ENCODE measurements around the gene ATP11B.

Gene ATP11B

DNA sequence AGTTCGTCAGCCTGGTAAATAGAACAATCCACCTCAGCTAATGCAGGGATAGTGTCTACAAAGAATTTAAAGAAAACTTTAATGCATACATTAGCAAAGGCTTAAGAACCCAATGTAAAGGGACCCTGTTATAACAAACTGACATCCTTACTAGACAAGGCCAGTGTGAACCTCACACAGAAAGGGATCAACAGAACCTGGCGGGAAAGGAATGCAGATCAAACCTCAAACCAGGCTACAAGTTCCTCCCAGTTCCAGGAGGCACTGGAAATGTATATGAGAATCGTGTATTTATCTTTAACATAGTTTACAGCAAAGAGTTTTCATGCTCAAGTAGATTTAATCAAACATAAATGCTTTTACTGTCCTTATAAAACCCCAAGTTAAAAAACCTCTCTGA is 37.6 kb upstream of the ATP11B start:
- Histone ChIP-seq H3K9me3 (ENCODE audit: control insufficient read depth, insufficient read depth, low read length) (no peaks in the 10 kb centered on the region), H3K9me2 (replicated peaks; ENCODE audit: control insufficient read depth, low read length) (no peaks in the 10 kb centered on the region), H4K20me1 (ENCODE audit: control insufficient read depth, insufficient read depth, low read depth, low read length) (no peaks in the 10 kb centered on the region), H3K27ac (ENCODE audit: low read depth, low read length) (no peak overlapping the region), H3F3A (ENCODE audit: control insufficient read depth, insufficient read depth) (no peaks in the 10 kb centered on the region), H3K79me2 (ENCODE audit: control insufficient read depth, low read length) (no peaks in the 10 kb centered on the region), H3K4me2 (ENCODE audit: low read length) (no peak overlapping the region), H3K4me1 (ENCODE audit: control insufficient read depth, low read length) (no peaks in the 10 kb centered on the region), H3K36me3 (ENCODE audit: control insufficient read depth, low read length) (no peaks in the 10 kb centered on the region), H3K27me3 (ENCODE audit: control insufficient read depth, low read length) (peaks cover 16% of the 10 kb centered on the region), H3K4me3 (ENCODE audit: low read length) (no peak overlapping the region)
- TF ChIP-seq CTCF (IDR thresholded peaks at IDR 0.05; ENCODE audit: low read depth, low read length, poor library complexity, severe bottlenecking): no peak
- no peak for TF ChIP-seq EZH2phosphoT487 (IDR thresholded peaks at IDR 0.05; ENCODE audit: borderline replicate concordance, low read length)

DNA sequence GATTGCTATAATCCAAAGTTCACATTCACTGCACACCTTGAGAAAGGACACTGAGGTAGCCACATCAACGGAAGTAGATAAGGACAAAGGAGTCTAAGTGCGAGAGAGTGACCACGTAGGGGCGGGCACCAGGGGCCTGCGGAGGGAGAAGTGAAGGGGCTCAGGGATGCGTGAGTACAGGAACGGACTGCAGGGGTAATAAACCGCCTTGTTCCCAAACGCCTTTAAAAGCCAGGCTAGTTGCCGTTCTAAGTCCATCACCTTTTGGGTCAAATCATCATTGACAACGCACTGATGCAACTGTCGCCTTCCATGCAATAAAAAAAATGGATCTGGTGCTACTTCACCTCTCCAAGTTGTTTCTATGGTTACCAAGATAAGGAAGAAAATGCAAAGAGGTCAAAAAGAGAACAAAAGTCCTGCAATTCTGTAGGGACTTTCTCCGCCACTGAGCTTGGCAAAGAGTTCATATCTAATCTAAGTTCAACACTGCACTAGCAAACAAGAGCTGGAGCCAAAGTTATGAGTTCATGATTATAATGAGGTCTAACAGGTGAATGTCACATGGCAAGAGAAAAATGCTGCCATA is 32.6 kb upstream of the ATP11B start:
- H3K4me1 ChIP-seq (ENCODE audit: control insufficient read depth, low read length): peaks cover 4% of the 10 kb centered on the region
- H3K27me3 ChIP-seq (ENCODE audit: control insufficient read depth, low read length): peaks cover 10% of the 10 kb centered on the region
- H3K4me3 ChIP-seq (ENCODE audit: low read length): no peak overlapping the region
- no peaks in the 10 kb centered on the region for H3K36me3 ChIP-seq (ENCODE audit: control insufficient read depth, low read length)
- no peaks in the 10 kb centered on the region for H3K79me2 ChIP-seq (ENCODE audit: control insufficient read depth, low read length)
- no peaks in the 10 kb centered on the region for H3K9me3 ChIP-seq (ENCODE audit: control insufficient read depth, insufficient read depth, low read length)
- no peak overlapping the region for H3K4me2 ChIP-seq (ENCODE audit: low read length)
- H3F3A ChIP-seq (ENCODE audit: control insufficient read depth, insufficient read depth): no peaks in the 10 kb centered on the region
- no peak overlapping the region for H3K27ac ChIP-seq (ENCODE audit: low read depth, low read length)
- no peaks in the 10 kb centered on the region for H4K20me1 ChIP-seq (ENCODE audit: control insufficient read depth, insufficient read depth, low read depth, low read length)
- no peaks in the 10 kb centered on the region for H3K9me2 ChIP-seq (replicated peaks; ENCODE audit: control insufficient read depth, low read length)
- TF ChIP-seq EZH2phosphoT487 (IDR thresholded peaks at IDR 0.05; ENCODE audit: borderline replicate concordance, low read length) (no peak), CTCF (IDR thresholded peaks at IDR 0.05; ENCODE audit: low read depth, low read length, poor library complexity, severe bottlenecking) (no peak)

GRCh38 chr3:182763896-182764295 is 29.4 kb upstream of the ATP11B start:
- no peak overlapping the region for H3K4me2 ChIP-seq (ENCODE audit: low read length)

GRCh38 chr3:182765287-182765686 is 28.0 kb upstream of the ATP11B start:
- no peak for TF ChIP-seq CTCF (IDR thresholded peaks at IDR 0.05; ENCODE audit: low read depth, low read length, poor library complexity, severe bottlenecking)

More at GRCh38 chr3:182763896-182764295, 29.4 kb upstream of the ATP11B start:
- TF ChIP-seq EZH2phosphoT487 (IDR thresholded peaks at IDR 0.05; ENCODE audit: borderline replicate concordance, low read length): no peak
- Histone ChIP-seq H3K79me2 (ENCODE audit: control insufficient read depth, low read length) (no peaks in the 10 kb centered on the region), H3K4me1 (ENCODE audit: control insufficient read depth, low read length) (peaks cover 14% of the 10 kb centered on the region), H3K9me2 (replicated peaks; ENCODE audit: control insufficient read depth, low read length) (no peaks in the 10 kb centered on the region), H3F3A (ENCODE audit: control insufficient read depth, insufficient read depth) (no peaks in the 10 kb centered on the region), H3K27ac (ENCODE audit: low read depth, low read length) (no peak overlapping the region), H3K9me3 (ENCODE audit: control insufficient read depth, insufficient read depth, low read length) (no peaks in the 10 kb centered on the region), H4K20me1 (ENCODE audit: control insufficient read depth, insufficient read depth, low read depth, low read length) (no peaks in the 10 kb centered on the region), H3K4me3 (ENCODE audit: low read length) (no peak overlapping the region), H3K36me3 (ENCODE audit: control insufficient read depth, low read length) (no peaks in the 10 kb centered on the region), H3K27me3 (ENCODE audit: control insufficient read depth, low read length) (no peaks in the 10 kb centered on the region)

More at GRCh38 chr3:182765287-182765686, 28.0 kb upstream of the ATP11B start:
- H3K27me3 ChIP-seq (ENCODE audit: control insufficient read depth, low read length): no peaks in the 10 kb centered on the region
- H3K4me3 ChIP-seq (ENCODE audit: low read length): no peak overlapping the region
- no peaks in the 10 kb centered on the region for H4K20me1 ChIP-seq (ENCODE audit: control insufficient read depth, insufficient read depth, low read depth, low read length)
- no peaks in the 10 kb centered on the region for H3F3A ChIP-seq (ENCODE audit: control insufficient read depth, insufficient read depth)
- no peaks in the 10 kb centered on the region for H3K9me3 ChIP-seq (ENCODE audit: control insufficient read depth, insufficient read depth, low read length)
- H3K4me2 ChIP-seq (ENCODE audit: low read length): no peak overlapping the region
- no peak overlapping the region for H3K27ac ChIP-seq (ENCODE audit: low read depth, low read length)
- no peaks in the 10 kb centered on the region for H3K9me2 ChIP-seq (replicated peaks; ENCODE audit: control insufficient read depth, low read length)
- H3K36me3 ChIP-seq (ENCODE audit: control insufficient read depth, low read length): no peaks in the 10 kb centered on the region
- H3K4me1 ChIP-seq (ENCODE audit: control insufficient read depth, low read length): peaks cover 14% of the 10 kb centered on the region
- H3K79me2 ChIP-seq (ENCODE audit: control insufficient read depth, low read length): no peaks in the 10 kb centered on the region
